Heart left ventricle (tissue), 13 donors: ENCODE measurements around the gene XYLT2.

Experiments used
- POLR2A ChIP-seq, 2 donors: fragments of 450-650 bp; IDR thresholded peaks; one replicate each; pipeline ENCODE4 v1.6.1; 2017; ENCODE audit warnings: antibody characterized with exemption in 2 of 2, mild to moderate bottlenecking in 2 of 2, moderate library complexity in 2 of 2
- TF ChIP-seq, protein P1 (sequence below), 12 donors: fragments of 200-600 bp; sonication (generic) in 4 of 12; IDR thresholded peaks; one replicate each; pipeline versions ENCODE4 v1.5.0 to v1.8.0; 2018 to 2022; ENCODE audit warnings: antibody characterized with exemption in 12 of 12, mild to moderate bottlenecking in 5 of 12
- donor health status: ischemic (EF 13 %, LVEDD 7.1; RV severe dilation, severe dysfunction).
- donor health status: DM: no; HTN: yes; CAD: no.
- donor health status: DM: no; HTN: no; CAD: no.
- donor health status: ischemic (EF 25% LVEDD 6.9; RV normal size, moderate dysfunction).
- donor health status: ischemic (EF 25% LVEDD 5.7; RV mildly dilated, moderate dysfunction).
- donor health status: ischemic (EF 35%, LVEDD 5.7; RV mildly dilated, moderate dysfunction).
- donor health status: nonischemic (EF 11% LVEDD 7.7; RV severe dilation, severe dysfunction).
- donor health status: DM: yes; HTN: yes; CAD: no.
- donor health status: PGD.
- donor health status: ischemic (EF 29% LVEDD 5.4; RV normal size, mild dysfunction).
- donor health status: nonischemic (EF 23%, LVEDD 6.1; RV moderate dilation, normal function).

DNA sequence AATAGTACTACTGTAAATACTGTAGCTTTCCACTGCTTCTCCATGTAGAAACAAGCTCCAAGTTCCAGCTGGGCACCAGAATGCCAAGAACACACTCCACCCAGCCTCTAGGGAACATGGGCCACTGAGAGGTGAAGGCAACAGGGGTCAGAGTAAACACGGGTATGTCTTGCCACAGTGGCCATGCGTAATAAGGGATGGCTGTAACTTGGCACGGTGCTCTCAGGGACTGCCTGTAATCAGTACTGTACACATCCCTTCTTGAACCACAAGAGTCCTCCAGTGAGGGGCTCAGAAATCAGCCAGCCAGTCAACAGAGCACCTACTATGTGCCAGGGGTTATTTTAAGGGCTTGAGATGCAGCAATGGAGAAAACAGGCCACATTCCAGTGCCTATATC, 40.6 kb downstream of the XYLT2 start:
- TF ChIP-seq, protein P1, sequence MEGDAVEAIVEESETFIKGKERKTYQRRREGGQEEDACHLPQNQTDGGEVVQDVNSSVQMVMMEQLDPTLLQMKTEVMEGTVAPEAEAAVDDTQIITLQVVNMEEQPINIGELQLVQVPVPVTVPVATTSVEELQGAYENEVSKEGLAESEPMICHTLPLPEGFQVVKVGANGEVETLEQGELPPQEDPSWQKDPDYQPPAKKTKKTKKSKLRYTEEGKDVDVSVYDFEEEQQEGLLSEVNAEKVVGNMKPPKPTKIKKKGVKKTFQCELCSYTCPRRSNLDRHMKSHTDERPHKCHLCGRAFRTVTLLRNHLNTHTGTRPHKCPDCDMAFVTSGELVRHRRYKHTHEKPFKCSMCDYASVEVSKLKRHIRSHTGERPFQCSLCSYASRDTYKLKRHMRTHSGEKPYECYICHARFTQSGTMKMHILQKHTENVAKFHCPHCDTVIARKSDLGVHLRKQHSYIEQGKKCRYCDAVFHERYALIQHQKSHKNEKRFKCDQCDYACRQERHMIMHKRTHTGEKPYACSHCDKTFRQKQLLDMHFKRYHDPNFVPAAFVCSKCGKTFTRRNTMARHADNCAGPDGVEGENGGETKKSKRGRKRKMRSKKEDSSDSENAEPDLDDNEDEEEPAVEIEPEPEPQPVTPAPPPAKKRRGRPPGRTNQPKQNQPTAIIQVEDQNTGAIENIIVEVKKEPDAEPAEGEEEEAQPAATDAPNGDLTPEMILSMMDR (IDR thresholded peaks at IDR 0.05): no peak
- no peak for TF ChIP-seq POLR2A (IDR thresholded peaks at IDR 0.05)
